ENCODE measurements around the gene PDZD8. TPM values are rescaled to one million over a fixed set of nuclear protein-coding genes. Genes with fewer than 3 reads are reported as not detected.
A peak's percentile ranks its signal among the peaks of the same experiment; 100 is the strongest.

Gene PDZD8
- total RNA-seq, 1 experiment from 2014 or later = 16.0 TPM

DNA sequence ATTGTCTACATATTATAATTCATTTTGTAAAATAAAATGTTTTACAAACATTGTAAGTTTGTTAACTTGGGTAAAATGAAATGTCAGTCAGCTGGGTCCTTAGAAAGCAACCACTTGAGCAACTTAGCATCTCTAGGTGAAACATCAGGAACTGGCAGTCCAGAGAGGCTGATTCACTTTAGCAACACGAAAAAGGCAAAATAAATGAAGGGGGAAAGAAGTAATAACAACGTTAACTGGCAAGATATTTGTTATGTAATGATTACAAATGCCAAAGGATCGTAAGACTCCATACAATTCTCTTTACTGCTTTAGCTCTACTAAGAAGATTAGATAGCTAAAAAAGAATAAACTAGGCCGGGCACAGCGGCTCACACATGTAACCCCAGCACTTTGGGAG is 5.0 kb downstream of the PDZD8 start:
- TF ChIP-seq, protein P1, sequence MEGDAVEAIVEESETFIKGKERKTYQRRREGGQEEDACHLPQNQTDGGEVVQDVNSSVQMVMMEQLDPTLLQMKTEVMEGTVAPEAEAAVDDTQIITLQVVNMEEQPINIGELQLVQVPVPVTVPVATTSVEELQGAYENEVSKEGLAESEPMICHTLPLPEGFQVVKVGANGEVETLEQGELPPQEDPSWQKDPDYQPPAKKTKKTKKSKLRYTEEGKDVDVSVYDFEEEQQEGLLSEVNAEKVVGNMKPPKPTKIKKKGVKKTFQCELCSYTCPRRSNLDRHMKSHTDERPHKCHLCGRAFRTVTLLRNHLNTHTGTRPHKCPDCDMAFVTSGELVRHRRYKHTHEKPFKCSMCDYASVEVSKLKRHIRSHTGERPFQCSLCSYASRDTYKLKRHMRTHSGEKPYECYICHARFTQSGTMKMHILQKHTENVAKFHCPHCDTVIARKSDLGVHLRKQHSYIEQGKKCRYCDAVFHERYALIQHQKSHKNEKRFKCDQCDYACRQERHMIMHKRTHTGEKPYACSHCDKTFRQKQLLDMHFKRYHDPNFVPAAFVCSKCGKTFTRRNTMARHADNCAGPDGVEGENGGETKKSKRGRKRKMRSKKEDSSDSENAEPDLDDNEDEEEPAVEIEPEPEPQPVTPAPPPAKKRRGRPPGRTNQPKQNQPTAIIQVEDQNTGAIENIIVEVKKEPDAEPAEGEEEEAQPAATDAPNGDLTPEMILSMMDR (conservative IDR thresholded peaks at IDR 0.05) = no peak
- TF ChIP-seq EZH2 (IDR thresholded peaks at IDR 0.05; ENCODE audit: low read depth) = no peak
- H3K4me1 ChIP-seq (replicated peaks; ENCODE audit: insufficient read depth) = peaks cover 59% of the 10 kb centered on the region
- H3K4me2 ChIP-seq = peak overlapping the region; percentile 89; the same call in 1 of the 2 replicates
- H4K20me1 ChIP-seq (ENCODE audit: insufficient read depth) = peaks cover 26% of the 10 kb centered on the region
- H3K9me2 ChIP-seq (ENCODE audit: insufficient read depth) = no peaks in the 10 kb centered on the region
- no peaks in the 10 kb centered on the region for H3K27me3 ChIP-seq (ENCODE audit: insufficient read depth, low read depth)
- CTCF ChIA-PET = no interaction called here
- no peaks in the 10 kb centered on the region for H3K36me3 ChIP-seq (ENCODE audit: low read depth)
- no peaks in the 10 kb centered on the region for H3K9me3 ChIP-seq (ENCODE audit: insufficient read depth, low read depth)
- H2AFZ ChIP-seq = no peak overlapping the region
- POLR2A ChIA-PET (ENCODE audit: unreplicated experiment) = no interaction called here
- DNase-seq = no peak
- H3K27ac ChIP-seq = 0 out of 2 replicates have a peak overlapping the region, but pooled peaks have one; percentile 6
- BruUV-seq (replicated peaks) = no TSS peak
- H3K4me3 ChIP-seq = no peak overlapping the region; the same call in 1 of the 2 replicates
- intact Hi-C loops (cut with micrococcal nuclease; ENCODE audit: unreplicated experiment) = no loop called here
- H3F3A ChIP-seq (ENCODE audit: insufficient read depth, low read depth) = peaks cover 8% of the 10 kb centered on the region
- H3K79me2 ChIP-seq (ENCODE audit: low read depth) = peaks cover 97% of the 10 kb centered on the region

DNA sequence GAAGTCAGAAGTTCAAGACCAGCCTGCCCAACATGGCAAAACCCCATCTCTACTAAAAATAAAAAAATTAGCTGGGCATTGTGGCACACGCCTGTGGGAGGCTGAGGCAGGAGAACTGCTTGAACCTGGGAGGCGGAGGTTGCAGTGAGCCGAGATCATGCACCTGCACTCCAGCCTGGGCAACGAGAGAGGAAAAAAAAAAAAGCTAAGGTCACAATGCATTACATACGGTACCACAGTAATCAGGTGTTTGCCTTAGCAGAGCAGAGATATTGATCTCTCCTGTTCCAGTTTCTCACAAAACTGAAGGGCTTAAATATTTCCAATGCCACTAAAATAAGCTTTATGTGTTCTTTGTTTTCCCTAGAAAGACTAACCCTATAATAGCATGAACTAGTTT is 7.5 kb downstream of the PDZD8 start:
- Histone ChIP-seq H4K20me1 (ENCODE audit: insufficient read depth) (peaks cover 14% of the 10 kb centered on the region), H3K9me3 (ENCODE audit: insufficient read depth, low read depth) (no peaks in the 10 kb centered on the region), H2AFZ (no peak overlapping the region), H3K4me3 (no peak overlapping the region), H3K4me2 (peak overlapping the region; percentile 14; the same call in 1 of the 2 replicates), H3F3A (ENCODE audit: insufficient read depth, low read depth) (peaks cover 15% of the 10 kb centered on the region), H3K36me3 (ENCODE audit: low read depth) (no peaks in the 10 kb centered on the region), H3K4me1 (replicated peaks; ENCODE audit: insufficient read depth) (peaks cover 78% of the 10 kb centered on the region), H3K27me3 (ENCODE audit: insufficient read depth, low read depth) (no peaks in the 10 kb centered on the region), H3K27ac (no peak overlapping the region), H3K9me2 (ENCODE audit: insufficient read depth) (no peaks in the 10 kb centered on the region), H3K79me2 (ENCODE audit: low read depth) (peaks cover 98% of the 10 kb centered on the region)
- TF ChIP-seq, protein P1 (conservative IDR thresholded peaks at IDR 0.05) = no peak
- no peak for TF ChIP-seq EZH2 (IDR thresholded peaks at IDR 0.05; ENCODE audit: low read depth)
- POLR2A ChIA-PET (ENCODE audit: unreplicated experiment) = no interaction called here
- no TSS peak for BruUV-seq (replicated peaks)
- CTCF ChIA-PET = interaction anchor here (0.6 kb wide), 1 partner anchor 1201 kb away, joined by 3 read pairs; no protein-coding TSS in a partner anchor
- DNase-seq = no peak
- intact Hi-C loops (cut with micrococcal nuclease; ENCODE audit: unreplicated experiment) = no loop called here

DNA sequence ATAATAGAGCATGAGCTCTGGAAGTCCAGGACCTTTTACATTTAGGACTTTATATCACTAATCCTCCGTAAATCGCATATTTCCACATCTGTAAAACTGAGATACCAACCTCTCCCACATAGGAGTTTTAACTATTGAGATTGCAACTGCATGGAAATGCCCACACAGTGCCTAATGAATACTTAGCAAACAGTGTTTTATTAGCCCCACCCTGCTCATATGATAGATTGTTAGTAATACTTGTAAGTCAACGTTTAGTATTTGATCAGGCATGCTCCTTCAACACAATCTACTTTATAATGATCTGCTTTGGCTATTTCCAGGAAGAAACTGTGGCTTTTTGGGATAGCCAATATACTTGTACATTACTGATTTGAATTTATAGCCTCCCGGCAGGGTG is 8.5 kb downstream of the PDZD8 start:
- CTCF ChIA-PET = no interaction called here
- Histone ChIP-seq H3F3A (ENCODE audit: insufficient read depth, low read depth) (peaks cover 15% of the 10 kb centered on the region), H3K4me1 (replicated peaks; ENCODE audit: insufficient read depth) (peaks cover 78% of the 10 kb centered on the region), H3K4me2 (peak overlapping the region; percentile 67), H3K4me3 (no peak overlapping the region), H3K27ac (peak overlapping the region; percentile 89), H3K36me3 (ENCODE audit: low read depth) (no peaks in the 10 kb centered on the region), H3K27me3 (ENCODE audit: insufficient read depth, low read depth) (no peaks in the 10 kb centered on the region), H3K9me2 (ENCODE audit: insufficient read depth) (no peaks in the 10 kb centered on the region), H3K79me2 (ENCODE audit: low read depth) (peaks cover 98% of the 10 kb centered on the region), H3K9me3 (ENCODE audit: insufficient read depth, low read depth) (no peaks in the 10 kb centered on the region), H4K20me1 (ENCODE audit: insufficient read depth) (peaks cover 4% of the 10 kb centered on the region; the same call in 1 of the 2 replicates), H2AFZ (no peak overlapping the region)
- POLR2A ChIA-PET (ENCODE audit: unreplicated experiment) = no interaction called here
- intact Hi-C loops (cut with micrococcal nuclease; ENCODE audit: unreplicated experiment) = no loop called here
- no TSS peak for BruUV-seq (replicated peaks)
- TF ChIP-seq, protein P1 (conservative IDR thresholded peaks at IDR 0.05) = no peak
- TF ChIP-seq EZH2 (IDR thresholded peaks at IDR 0.05; ENCODE audit: low read depth) = no peak
- DNase-seq = peak in 1 of 2 experiments; percentile 50
